ENCODE measurements around the gene CRIP3.

GRCh38 chr6:43282636-43283513 is 25.8 kb downstream of the CRIP3 start:
- no peak for TF ChIP-seq EZH2phosphoT487 (conservative IDR thresholded peaks at IDR 0.05; ENCODE audit: low read length)
- no peak for TF ChIP-seq CTCF (IDR thresholded peaks at IDR 0.05; ENCODE audit: insufficient read depth, low read length, poor library complexity, severe bottlenecking)

Measured in SU-DHL-6 (cell line).